GM12801 (cell line): ENCODE data around the gene MIPOL1.

Source experiments
- CTCF ChIP-seq: IDR thresholded peaks from one replicate; pipeline ENCODE4 v1.5.1; 2011; ENCODE audit warnings: control low read depth; ENCODE audit not compliant: insufficient read length; ENCODE audit errors: extremely low read depth

MIPOL1 gene

DNA sequence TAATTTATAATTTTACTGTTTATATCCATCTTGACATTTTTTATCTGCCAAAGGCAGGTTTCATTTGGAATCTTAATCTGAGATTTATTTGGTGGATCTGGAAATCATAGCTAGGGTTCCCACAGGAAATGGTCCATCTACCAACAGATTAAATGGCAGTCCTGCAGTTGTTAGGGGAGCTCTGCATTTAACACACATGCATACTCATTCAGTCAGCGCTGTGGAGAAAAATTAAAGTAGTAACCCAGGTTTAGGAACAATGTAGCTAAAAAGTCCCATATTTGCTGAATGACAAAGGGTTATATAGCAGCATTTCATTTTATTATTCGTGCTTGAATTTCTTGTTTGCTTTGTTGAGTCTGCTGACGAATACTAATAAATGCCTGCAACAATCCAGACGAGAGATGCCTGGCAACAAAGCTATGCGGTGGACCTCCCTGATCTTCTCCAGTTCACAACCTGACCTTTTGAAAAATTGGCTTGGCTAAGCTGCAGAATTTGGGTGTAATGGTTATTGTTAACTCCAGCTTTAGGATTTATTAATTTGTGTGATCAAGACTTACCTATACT lies 59.8 kb downstream of the MIPOL1 start:
- no peak for TF ChIP-seq CTCF

DNA sequence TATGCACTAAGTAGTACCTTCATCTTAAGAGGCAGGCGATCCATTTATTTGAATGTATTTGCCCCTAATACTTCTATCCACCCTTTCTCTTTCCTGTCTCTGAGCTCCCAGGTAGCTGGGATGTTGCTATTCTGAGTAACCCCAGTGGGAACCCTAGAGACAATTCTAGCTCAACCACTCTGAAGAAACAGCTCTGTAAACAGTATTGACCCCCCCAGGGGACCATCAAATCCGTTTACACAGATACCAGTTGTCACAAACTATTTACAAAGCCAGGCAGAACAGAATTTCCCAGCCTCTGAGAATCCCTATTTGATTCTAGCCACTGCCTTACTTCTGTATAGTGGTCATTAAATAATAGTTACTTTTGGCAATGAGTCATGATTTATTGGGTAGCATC lies 64.9 kb downstream of the MIPOL1 start:
- no peak for TF ChIP-seq CTCF

GRCh38 chr14:37263656-37264236 lies 66.0 kb downstream of the MIPOL1 start:
- no peak for TF ChIP-seq CTCF

- no peak for TF ChIP-seq CTCF
These were observed 71.1 kb downstream of the MIPOL1 start for GRCh38 chr14:37268788-37269187.

DNA sequence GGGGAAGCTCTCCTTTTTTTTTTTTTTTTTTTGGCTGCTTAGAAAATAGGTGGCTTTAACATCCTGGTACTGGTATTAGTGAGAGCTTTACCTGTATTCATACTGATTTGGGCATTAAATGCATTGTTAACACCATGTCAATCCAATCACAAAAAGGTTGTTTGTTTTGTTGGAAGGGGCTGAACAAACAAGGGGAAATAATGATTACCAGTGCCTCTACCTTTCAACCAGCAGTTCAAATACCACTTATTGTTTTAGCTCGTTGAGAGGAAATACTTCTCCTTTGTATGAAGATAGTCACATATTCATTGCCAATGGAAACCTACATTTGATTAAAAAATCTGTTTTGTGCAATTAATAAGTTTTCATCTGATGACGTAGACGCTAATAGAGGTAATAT lies 72.9 kb downstream of the MIPOL1 start:
- TF ChIP-seq CTCF, result no peak

GRCh38 chr14:37272569-37272968 lies 74.8 kb downstream of the MIPOL1 start:
- TF ChIP-seq CTCF, result no peak

GRCh38 chr14:37274652-37275051 lies 76.9 kb downstream of the MIPOL1 start:
- TF ChIP-seq CTCF, result no peak
